ENCODE results near the gene IGSF8.
A peak's percentile ranks its signal among the peaks of the same experiment; 100 is the strongest.

The IGSF8 gene

GRCh38 chr1:160064164-160064563 lies 34.3 kb downstream of the IGSF8 start:
- no peak for TF ChIP-seq CTCF (IDR thresholded peaks at IDR 0.05; ENCODE audit: control insufficient read depth, insufficient read depth, low read depth, low read length, missing control alignments)
- H3K4me3 ChIP-seq (ENCODE audit: control insufficient read depth, low read depth, low read length), result no peak overlapping the region

GRCh38 chr1:160063176-160063575 lies 35.2 kb downstream of the IGSF8 start:
- no peak for DNase-seq (ENCODE audit: low read depth)
- H3K4me3 ChIP-seq (ENCODE audit: control insufficient read depth, low read depth, low read length), result no peak overlapping the region
- no peak for TF ChIP-seq CTCF (IDR thresholded peaks at IDR 0.05; ENCODE audit: control insufficient read depth, insufficient read depth, low read depth, low read length, missing control alignments)

More at GRCh38 chr1:160064164-160064563, 34.3 kb downstream of the IGSF8 start:
- no peak for DNase-seq (ENCODE audit: low read depth)

- H3K4me3 ChIP-seq (ENCODE audit: control insufficient read depth, low read depth, low read length), result no peak overlapping the region
- no peak for TF ChIP-seq CTCF (IDR thresholded peaks at IDR 0.05; ENCODE audit: control insufficient read depth, insufficient read depth, low read depth, low read length, missing control alignments)
- DNase-seq (ENCODE audit: low read depth), result no peak
These were observed 36.2 kb downstream of the IGSF8 start for GRCh38 chr1:160062230-160062532.

- H3K4me3 ChIP-seq (ENCODE audit: control insufficient read depth, low read depth, low read length), result no peak overlapping the region
- DNase-seq (ENCODE audit: low read depth), result no peak
- TF ChIP-seq CTCF (IDR thresholded peaks at IDR 0.05; ENCODE audit: control insufficient read depth, insufficient read depth, low read depth, low read length, missing control alignments), result no peak
These were observed 36.8 kb downstream of the IGSF8 start for GRCh38 chr1:160061369-160062229.

- TF ChIP-seq CTCF (IDR thresholded peaks at IDR 0.05; ENCODE audit: control insufficient read depth, insufficient read depth, low read depth, low read length, missing control alignments), result peak; percentile 43
- DNase-seq (ENCODE audit: low read depth), result no peak
- H3K4me3 ChIP-seq (ENCODE audit: control insufficient read depth, low read depth, low read length), result no peak overlapping the region
These were observed 40.3 kb downstream of the IGSF8 start for GRCh38 chr1:160058087-160058486.

GRCh38 chr1:160056648-160057169 lies 41.7 kb downstream of the IGSF8 start:
- TF ChIP-seq CTCF (IDR thresholded peaks at IDR 0.05; ENCODE audit: control insufficient read depth, insufficient read depth, low read depth, low read length, missing control alignments), result no peak
- H3K4me3 ChIP-seq (ENCODE audit: control insufficient read depth, low read depth, low read length), result no peak overlapping the region
- no peak for DNase-seq (ENCODE audit: low read depth)

All from AG09309 (cell line).